ENCODE measurements around the gene PIR.

DNA sequence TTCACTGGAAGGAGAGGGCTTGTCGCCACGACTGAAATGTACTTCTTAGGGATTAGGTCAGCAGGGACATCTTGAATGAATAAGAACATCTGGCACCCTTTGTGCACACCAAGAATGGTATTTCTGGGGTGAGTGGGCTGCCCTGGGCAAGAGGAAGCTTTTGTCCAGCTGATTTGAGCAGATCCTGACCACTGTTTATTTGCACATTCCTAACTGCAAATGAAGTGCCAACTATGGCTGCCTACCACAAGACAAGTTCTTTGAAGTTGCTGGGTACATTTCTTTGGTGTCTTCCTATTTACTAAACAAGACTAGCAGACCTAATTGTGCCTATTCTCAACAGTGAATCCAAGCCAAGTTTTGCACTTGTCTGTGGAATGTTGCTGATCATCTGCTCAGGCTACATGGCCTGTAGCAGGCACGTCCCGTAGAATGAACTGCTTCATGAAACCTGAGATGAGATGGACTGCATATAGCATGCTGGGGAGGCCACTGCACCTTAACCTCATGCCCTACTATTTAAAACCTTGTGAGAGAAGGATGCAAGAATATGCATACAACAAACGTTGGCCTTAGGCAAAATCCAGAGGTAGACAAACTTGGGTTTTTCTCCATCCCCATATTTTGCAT lies 45.0 kb downstream of the PIR start:
- TF ChIP-seq POLR2A (IDR thresholded peaks at IDR 0.05), result no peak
- TF ChIP-seq, protein P1, sequence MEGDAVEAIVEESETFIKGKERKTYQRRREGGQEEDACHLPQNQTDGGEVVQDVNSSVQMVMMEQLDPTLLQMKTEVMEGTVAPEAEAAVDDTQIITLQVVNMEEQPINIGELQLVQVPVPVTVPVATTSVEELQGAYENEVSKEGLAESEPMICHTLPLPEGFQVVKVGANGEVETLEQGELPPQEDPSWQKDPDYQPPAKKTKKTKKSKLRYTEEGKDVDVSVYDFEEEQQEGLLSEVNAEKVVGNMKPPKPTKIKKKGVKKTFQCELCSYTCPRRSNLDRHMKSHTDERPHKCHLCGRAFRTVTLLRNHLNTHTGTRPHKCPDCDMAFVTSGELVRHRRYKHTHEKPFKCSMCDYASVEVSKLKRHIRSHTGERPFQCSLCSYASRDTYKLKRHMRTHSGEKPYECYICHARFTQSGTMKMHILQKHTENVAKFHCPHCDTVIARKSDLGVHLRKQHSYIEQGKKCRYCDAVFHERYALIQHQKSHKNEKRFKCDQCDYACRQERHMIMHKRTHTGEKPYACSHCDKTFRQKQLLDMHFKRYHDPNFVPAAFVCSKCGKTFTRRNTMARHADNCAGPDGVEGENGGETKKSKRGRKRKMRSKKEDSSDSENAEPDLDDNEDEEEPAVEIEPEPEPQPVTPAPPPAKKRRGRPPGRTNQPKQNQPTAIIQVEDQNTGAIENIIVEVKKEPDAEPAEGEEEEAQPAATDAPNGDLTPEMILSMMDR (IDR thresholded peaks at IDR 0.05), result no peak
